GM23248 (cell line): ENCODE results near the gene BRD1. TPM values are rescaled to one million over a fixed set of nuclear protein-coding genes. Genes with fewer than 3 reads are reported as not detected.
"Not testable (repeated sequence)": the region's sequence is repeated elsewhere in the genome, so short reads cannot be mapped to it uniquely, and the experiment has no call there.

Source experiments
- DNase-seq: peaks from one replicate; pipeline ENCODE4 v3.0.0-alpha.2; 2015
- H2AFZ ChIP-seq: fragments of 200-600 bp; sonication (generic); 2 replicates; pipeline ENCODE4 v1.6.1; 2016; ENCODE audit warnings: antibody characterized with exemption
- H3F3A ChIP-seq: fragments of 200-600 bp; sonication (generic); 2 replicates; pipeline ENCODE4 v1.6.1; 2016; ENCODE audit warnings: mild to moderate bottlenecking, antibody characterized with exemption, mixed run types; ENCODE audit not compliant: insufficient read depth
- H3K27ac ChIP-seq: fragments of 200-600 bp; sonication (generic); 2 replicates; pipeline ENCODE4 v1.5.1; 2016; ENCODE audit warnings: mild to moderate bottlenecking
- H3K27me3 ChIP-seq: fragments of 200-600 bp; sonication (generic); replicated peaks from 2 replicates; pipeline ENCODE4 v1.6.1; 2016; ENCODE audit warnings: mild to moderate bottlenecking; ENCODE audit not compliant: insufficient read depth
- H3K36me3 ChIP-seq: fragments of 200-600 bp; sonication (generic); 2 replicates; pipeline ENCODE4 v1.6.1; 2016; ENCODE audit warnings: low read depth, mild to moderate bottlenecking
- H3K4me1 ChIP-seq: fragments of 200-600 bp; sonication (generic); 2 replicates; pipeline ENCODE4 v1.6.1; 2016; ENCODE audit warnings: mild to moderate bottlenecking; ENCODE audit not compliant: insufficient read depth
- H3K4me2 ChIP-seq: fragments of 200-600 bp; sonication (generic); one replicate; pipeline ENCODE4 v1.6.1; 2016; ENCODE audit warnings: mild to moderate bottlenecking; ENCODE audit not compliant: unreplicated experiment
- H3K4me3 ChIP-seq: fragments of 200-600 bp; sonication (generic); 2 replicates; pipeline ENCODE4 v1.5.1; 2016; ENCODE audit warnings: mild to moderate bottlenecking
- H3K79me2 ChIP-seq: fragments of 200-600 bp; sonication (generic); 2 replicates; pipeline ENCODE4 v1.6.1; 2016; ENCODE audit warnings: mild to moderate bottlenecking; ENCODE audit not compliant: insufficient read depth
- H3K9ac ChIP-seq: fragments of 200-600 bp; sonication (generic); 2 replicates; pipeline ENCODE4 v1.6.1; 2016; ENCODE audit warnings: mild to moderate bottlenecking
- H3K9me2 ChIP-seq: fragments of 200-600 bp; sonication (generic); 2 replicates; pipeline ENCODE4 v1.6.1; 2016; ENCODE audit warnings: mixed run types, mild to moderate bottlenecking, moderate library complexity; ENCODE audit not compliant: insufficient read depth
- H3K9me3 ChIP-seq: fragments of 200-600 bp; sonication (generic); one replicate; pipeline ENCODE4 v1.6.1; 2017; ENCODE audit warnings: low read depth
- H4K20me1 ChIP-seq: fragments of 200-600 bp; sonication (generic); 2 replicates; pipeline ENCODE4 v1.6.0; 2016; ENCODE audit not compliant: insufficient read depth
- EZH2 ChIP-seq: fragments of 200-600 bp; sonication (generic); IDR thresholded peaks from 2 replicates; pipeline ENCODE4 v1.6.1; 2018; ENCODE audit warnings: antibody characterized with exemption, mild to moderate bottlenecking; ENCODE audit not compliant: insufficient read depth, poor library complexity, severe bottlenecking
- EZH2phosphoT487 ChIP-seq: fragments of 200-600 bp; sonication (generic); IDR thresholded peaks from 2 replicates; pipeline ENCODE4 v1.6.1; 2018; ENCODE audit warnings: antibody characterized with exemption, moderate library complexity, mild to moderate bottlenecking, low read depth; ENCODE audit not compliant: insufficient read depth
- WGBS, 2 experiments: methylation state at CpG; one replicate each; pipeline ENCODE4 v1.1.6; 2015 to 2017; ENCODE audit warnings: low lambda C conversion rate in 2 of 2, low coverage in 1 of 2; ENCODE audit errors: missing lambda C conversion rate in 2 of 2; 5-methylcytosine and 5-hydroxymethylcytosine counted together
- in situ Hi-C: fragments of 300-500 bp; cut with MboI; formaldehyde crosslinking; loops from 2 replicates; pipeline ENCODE4 v1.15.0; 2020
- polyA plus RNA-seq: library from polyadenylated mRNA; unstranded; fragments of >200 nt; fragmentation: Nextera tagmentation; extraction: Ambion mirVana; gene quantifications from 2 replicates; pipeline ENCODE4 v1.2.1, GENCODE V29; 2016
- total RNA-seq: library from RNA; depleted of rRNA; stranded (reverse); fragments of >200 nt; shearing (Covaris generic); gene quantifications from 2 replicates; pipeline ENCODE4 v1.2.3, GENCODE V29; 2014

The BRD1 gene
- total and polyA plus RNA-seq, 2 experiments from 2014 or later: 4.5 to 23.1 TPM

DNA sequence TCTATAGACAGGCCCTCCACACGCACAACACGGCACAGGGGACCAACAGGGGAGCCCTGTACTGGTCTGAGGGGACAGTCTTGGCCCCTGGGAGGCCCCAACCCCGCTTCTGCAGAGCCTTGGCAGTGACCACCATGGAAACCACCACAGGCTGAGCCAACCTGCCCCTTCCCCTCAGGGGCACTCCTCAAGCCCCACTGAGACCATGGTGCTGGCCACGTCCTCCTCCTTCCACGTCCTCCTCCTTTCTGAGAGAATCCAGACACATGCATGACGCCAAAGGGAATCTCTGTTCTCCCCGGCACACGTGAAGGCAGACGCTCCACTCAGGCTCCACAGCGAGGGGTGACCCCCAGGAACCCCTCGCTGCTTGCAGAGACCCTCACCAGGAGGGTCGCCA, 2.7 kb downstream of the BRD1 start:
- in situ Hi-C loops: no loop called here
- Histone ChIP-seq H2AFZ (no peak overlapping the region), H3K79me2 (peaks cover 72% of the 10 kb centered on the region), H3K9me3 (no peaks in the 10 kb centered on the region), H3K4me1 (peaks cover 14% of the 10 kb centered on the region), H3K27me3 (no peaks in the 10 kb centered on the region), H3K4me3 (peak overlapping the region; percentile 92), H3K9me2 (no peaks in the 10 kb centered on the region), H4K20me1 (peaks cover 29% of the 10 kb centered on the region), H3K27ac (peak overlapping the region; percentile 93), H3K4me2 (peak overlapping the region; percentile 94), H3F3A (0 out of 2 replicates have a peak, but pooled peaks cover 3% of the 10 kb centered on the region), H3K36me3 (peaks cover 21% of the 10 kb centered on the region), H3K9ac (peak overlapping the region; percentile 95)
- no peak for DNase-seq
- TF ChIP-seq EZH2: no peak
- TF ChIP-seq EZH2phosphoT487: no peak
- 79 to 84% methylated on average over 12 of the region's 12 CpGs for WGBS, 2 experiments

DNA sequence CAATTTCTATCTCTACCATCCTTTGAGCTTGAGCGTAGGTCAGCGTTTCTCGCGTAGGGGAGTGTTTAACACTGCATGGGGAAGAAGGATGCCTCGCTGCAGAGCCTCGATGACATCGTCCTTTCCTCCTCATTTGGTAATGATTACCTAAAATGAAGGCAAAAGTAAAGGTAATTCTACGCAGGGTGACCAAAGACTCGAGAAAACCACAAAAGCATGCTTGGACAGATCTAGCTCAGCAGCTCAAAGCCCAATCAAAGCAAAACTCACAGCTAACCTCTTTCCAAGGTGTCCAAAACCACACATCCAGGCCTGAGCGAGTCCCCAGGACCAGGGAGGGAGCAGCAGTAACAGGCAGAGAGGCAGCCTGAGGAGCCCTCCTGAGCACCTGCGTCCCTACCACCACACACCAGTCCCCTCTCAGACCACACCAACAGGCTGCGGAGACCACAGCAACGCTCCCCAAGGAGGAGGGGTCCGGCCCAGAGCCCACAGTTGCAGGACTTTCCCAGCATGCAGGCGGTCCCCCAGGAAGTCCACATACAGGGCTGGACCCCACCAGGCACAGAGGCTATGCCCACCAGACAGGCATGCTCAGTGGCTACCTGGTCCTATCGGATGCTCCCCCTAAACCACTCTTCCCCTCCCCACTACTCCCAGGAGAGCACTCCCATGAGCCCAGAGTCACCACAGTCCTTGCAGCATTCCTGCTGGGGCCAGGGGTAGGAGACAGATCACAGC, 3.3 kb downstream of the BRD1 start:
- H4K20me1 ChIP-seq: peaks cover 29% of the 10 kb centered on the region
- TF ChIP-seq EZH2phosphoT487 (no peak), EZH2 (no peak)
- peaks cover 77% of the 10 kb centered on the region for H3K79me2 ChIP-seq
- no peak overlapping the region for H2AFZ ChIP-seq
- no peak for DNase-seq
- in situ Hi-C loops: no loop called here
- H3K36me3 ChIP-seq: peaks cover 21% of the 10 kb centered on the region
- peak overlapping the region; percentile 95 for H3K9ac ChIP-seq
- H3K4me1 ChIP-seq: peaks cover 14% of the 10 kb centered on the region
- no peak overlapping the region for H3K4me2 ChIP-seq
- 0 out of 2 replicates have a peak, but pooled peaks cover 3% of the 10 kb centered on the region for H3F3A ChIP-seq
- H3K4me3 ChIP-seq: no peak overlapping the region
- H3K9me3 ChIP-seq: no peaks in the 10 kb centered on the region
- H3K9me2 ChIP-seq: no peaks in the 10 kb centered on the region
- H3K27me3 ChIP-seq: no peaks in the 10 kb centered on the region
- H3K27ac ChIP-seq: peak overlapping the region; percentile 93; the same call in 1 of the 2 replicates
- 88 to 89% methylated on average over 14 to 16 of the region's 16 CpGs for WGBS, 2 experiments

DNA sequence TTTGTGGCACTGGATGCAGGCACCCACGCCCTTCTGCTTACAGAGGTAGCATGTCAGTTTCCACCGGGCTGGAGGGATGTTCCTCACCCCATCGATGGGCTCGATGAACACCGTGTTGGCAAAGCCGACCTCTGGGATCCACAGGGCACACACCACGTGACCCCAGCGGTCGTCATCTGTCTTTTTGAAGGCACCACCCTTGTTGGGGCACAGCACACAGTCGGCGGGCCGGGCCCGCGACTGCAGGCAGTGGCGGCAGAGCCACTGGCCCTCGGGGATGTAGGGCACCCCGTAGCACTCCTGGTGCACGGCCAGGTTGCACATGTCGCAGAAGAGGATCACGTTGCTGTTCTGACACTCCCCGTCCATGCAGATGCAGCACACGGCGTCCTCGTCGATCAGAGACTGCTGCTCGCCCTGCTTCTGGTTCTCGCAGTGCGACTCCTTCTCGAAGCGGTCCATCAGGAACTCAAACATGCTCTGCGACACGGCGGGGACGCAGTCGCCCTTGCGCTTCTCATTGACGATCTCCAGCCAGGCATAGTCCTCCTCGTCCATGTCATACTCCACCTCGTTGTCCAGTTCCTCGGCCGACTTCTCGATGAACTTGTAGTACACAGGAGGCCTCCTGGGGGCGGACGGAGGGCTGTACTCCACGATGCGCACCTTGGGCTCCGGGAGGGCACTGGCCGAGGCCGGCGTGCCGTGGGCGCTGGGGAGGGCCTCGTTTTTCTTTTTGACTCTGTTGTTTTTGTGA, 4.2 kb downstream of the BRD1 start:
- Histone ChIP-seq H3K36me3 (peaks cover 27% of the 10 kb centered on the region), H3K9me2 (no peaks in the 10 kb centered on the region), H3K27me3 (no peaks in the 10 kb centered on the region), H4K20me1 (peaks cover 29% of the 10 kb centered on the region), H3K9me3 (no peaks in the 10 kb centered on the region), H3K79me2 (peaks cover 86% of the 10 kb centered on the region), H3K4me2 (no peak overlapping the region), H2AFZ (no peak overlapping the region), H3K9ac (no peak overlapping the region), H3K4me1 (peaks cover 14% of the 10 kb centered on the region), H3F3A (0 out of 2 replicates have a peak, but pooled peaks cover 3% of the 10 kb centered on the region), H3K4me3 (no peak overlapping the region), H3K27ac (no peak overlapping the region)
- no peak for DNase-seq
- in situ Hi-C loops: no loop called here
- 91 to 94% methylated on average over 43 to 53 of the region's 53 CpGs for WGBS, 2 experiments
- TF ChIP-seq EZH2phosphoT487: no peak
- no peak for TF ChIP-seq EZH2

DNA sequence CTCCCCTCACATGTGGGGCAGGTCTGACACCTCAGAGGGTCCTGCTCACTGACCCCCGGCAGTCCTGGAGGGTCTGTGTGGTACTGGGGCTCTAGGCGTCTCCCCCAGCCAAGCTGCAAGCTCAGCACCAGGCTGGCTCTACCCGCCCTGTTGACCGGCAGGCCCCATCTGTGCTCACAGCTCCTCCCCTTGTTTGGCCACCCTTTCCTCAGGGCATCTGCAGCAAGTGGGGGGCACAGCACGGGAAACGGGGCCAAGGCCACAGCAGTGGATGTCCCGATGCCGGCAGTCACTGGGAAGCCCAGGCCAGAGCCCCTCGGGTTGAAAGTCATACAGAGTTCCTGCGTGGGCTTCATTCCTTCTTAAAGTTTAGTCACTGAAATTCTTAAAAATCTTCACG, 5.9 kb downstream of the BRD1 start:
- in situ Hi-C loops, H3K4me2 ChIP-seq, H2AFZ ChIP-seq, H3K9me3 ChIP-seq, H3F3A ChIP-seq, DNase-seq, H3K27ac ChIP-seq, H3K4me3 ChIP-seq, H3K9me2 ChIP-seq, H3K27me3 ChIP-seq: not testable (repeated sequence)
- Histone ChIP-seq H3K79me2 (peaks cover 100% of the 10 kb centered on the region), H3K4me1 (peaks cover 14% of the 10 kb centered on the region), H3K9ac (0 out of 2 replicates have a peak overlapping the region, but pooled peaks have one; percentile 31), H4K20me1 (peaks cover 43% of the 10 kb centered on the region), H3K36me3 (peaks cover 35% of the 10 kb centered on the region)
- 74 to 75% methylated on average over 11 of the region's 11 CpGs for WGBS, 2 experiments
